ENCODE results near the gene ANKRD6.

The ANKRD6 gene

DNA sequence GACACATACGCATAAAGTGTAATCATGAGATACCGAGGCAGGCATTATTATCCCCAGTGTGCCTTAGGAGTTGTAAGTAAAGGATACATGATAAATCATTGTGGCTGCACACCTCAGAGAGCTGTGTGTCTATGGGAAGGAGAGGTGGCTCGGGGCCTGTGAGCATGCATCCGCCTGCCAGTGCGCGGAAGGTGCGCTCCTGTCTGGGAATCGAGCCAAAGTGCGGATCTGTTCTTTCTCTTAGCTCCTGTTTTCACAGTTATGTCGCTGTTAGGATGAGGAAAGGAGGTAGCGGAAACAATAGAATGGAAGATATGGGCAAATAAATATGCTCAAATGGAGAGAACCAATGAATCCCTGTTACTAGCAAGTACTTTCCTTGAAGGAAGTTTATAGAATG, 98.0 kb downstream of the ANKRD6 start:
- Histone ChIP-seq H3K4me3 (ENCODE audit: low read length) (no peak overlapping the region), H3K27ac (ENCODE audit: low read depth, low read length) (no peak overlapping the region), H3K9ac (ENCODE audit: low read length) (no peak overlapping the region), H3K4me1 (ENCODE audit: control insufficient read depth, insufficient read depth, low read length) (peaks cover 3% of the 10 kb centered on the region), H3K36me3 (ENCODE audit: control insufficient read depth, insufficient read depth, low read length) (no peaks in the 10 kb centered on the region), H3K27me3 (ENCODE audit: control insufficient read depth, insufficient read depth, low read length) (no peaks in the 10 kb centered on the region)

DNA sequence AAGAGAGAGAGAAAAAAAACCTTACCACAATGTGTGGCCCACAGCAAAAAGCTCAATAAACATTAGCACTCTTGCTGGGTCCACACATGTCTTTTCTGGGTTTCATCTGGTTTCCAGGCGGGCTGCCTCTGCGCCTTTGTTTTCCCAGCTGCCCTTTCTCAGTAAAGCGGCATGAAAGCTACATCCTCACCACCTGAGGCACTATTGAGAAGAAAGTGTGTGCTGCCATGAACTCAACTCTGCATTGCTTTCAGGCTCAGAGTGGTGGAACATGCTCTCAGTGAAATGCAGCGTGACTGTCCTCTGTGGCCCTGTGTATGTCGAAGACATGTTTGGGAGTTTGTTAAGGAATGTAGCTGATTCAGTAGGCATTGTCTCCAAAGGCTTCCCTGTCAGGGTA, 103.3 kb downstream of the ANKRD6 start:
- Histone ChIP-seq H3K4me3 (ENCODE audit: low read length) (no peak overlapping the region), H3K27me3 (ENCODE audit: control insufficient read depth, insufficient read depth, low read length) (no peaks in the 10 kb centered on the region), H3K4me1 (ENCODE audit: control insufficient read depth, insufficient read depth, low read length) (peaks cover 3% of the 10 kb centered on the region), H3K27ac (ENCODE audit: low read depth, low read length) (no peak overlapping the region), H3K9ac (ENCODE audit: low read length) (no peak overlapping the region), H3K36me3 (ENCODE audit: control insufficient read depth, insufficient read depth, low read length) (no peaks in the 10 kb centered on the region)

DNA sequence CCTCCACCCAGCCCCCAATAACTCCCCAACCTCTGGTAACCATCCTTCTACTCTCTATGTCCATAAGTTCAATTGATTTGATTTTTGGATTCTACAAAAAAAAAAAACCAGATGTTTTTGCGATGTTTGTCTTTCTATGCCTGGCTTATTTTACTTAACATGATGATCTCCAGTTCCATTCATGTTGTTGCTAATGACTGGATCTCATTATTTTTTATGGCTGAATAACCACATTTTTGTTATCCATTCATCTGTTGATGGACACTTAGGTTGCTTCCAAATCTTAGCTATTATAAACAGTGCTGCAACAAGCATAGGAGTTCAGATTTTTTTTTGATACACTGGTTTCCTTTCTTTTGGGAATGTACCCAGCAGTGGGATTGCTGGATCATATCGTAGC, 106.8 kb downstream of the ANKRD6 start:
- no peak overlapping the region for H3K9ac ChIP-seq (ENCODE audit: low read length)
- H3K27ac ChIP-seq (ENCODE audit: low read depth, low read length) = no peak overlapping the region

DNA sequence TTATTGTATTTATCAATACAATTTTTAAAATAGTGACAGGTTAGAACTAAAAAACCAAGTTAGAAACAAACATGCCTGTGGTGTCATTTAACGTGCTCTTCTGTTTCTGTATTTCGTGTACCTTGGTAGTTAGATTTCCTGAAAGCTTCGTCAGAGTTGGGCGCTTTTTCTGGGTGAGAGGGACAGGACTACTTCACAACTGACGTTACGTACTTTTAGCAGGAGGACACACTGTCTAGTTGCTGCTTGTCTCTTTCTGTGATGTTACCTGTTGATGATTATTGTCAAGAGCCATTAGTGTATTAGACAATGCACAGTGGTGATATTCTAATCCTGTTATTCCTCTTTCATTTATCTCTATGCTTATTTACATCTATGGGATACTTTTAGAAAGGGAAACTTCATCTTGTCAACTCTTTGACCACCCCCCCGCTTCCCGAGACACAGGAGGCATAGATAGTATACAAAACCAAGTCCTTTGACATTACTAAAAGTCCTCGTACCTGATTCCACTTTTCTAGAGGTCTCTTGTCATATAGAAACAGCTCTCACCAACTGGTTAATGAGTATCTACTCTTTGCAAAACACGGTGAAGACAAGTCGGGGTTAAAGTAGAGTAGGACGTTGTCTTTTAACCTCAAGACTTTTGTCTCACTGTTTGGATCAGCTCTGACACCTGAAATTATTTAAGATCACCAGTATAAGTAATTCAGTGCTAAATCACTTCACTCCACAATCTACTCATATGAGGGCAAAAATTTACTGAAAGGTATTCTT, 109.3 kb downstream of the ANKRD6 start:
- H3K27me3 ChIP-seq (ENCODE audit: control insufficient read depth, insufficient read depth, low read length) = no peaks in the 10 kb centered on the region
- no peaks in the 10 kb centered on the region for H3K4me1 ChIP-seq (ENCODE audit: control insufficient read depth, insufficient read depth, low read length)
- no peaks in the 10 kb centered on the region for H3K36me3 ChIP-seq (ENCODE audit: control insufficient read depth, insufficient read depth, low read length)
- no peak overlapping the region for H3K27ac ChIP-seq (ENCODE audit: low read depth, low read length)
- no peak overlapping the region for H3K4me3 ChIP-seq (ENCODE audit: low read length)
- no peak overlapping the region for H3K9ac ChIP-seq (ENCODE audit: low read length)

More for the DNA sequence above, 106.8 kb downstream of the ANKRD6 start:
- Histone ChIP-seq H3K4me1 (ENCODE audit: control insufficient read depth, insufficient read depth, low read length) (no peaks in the 10 kb centered on the region), H3K4me3 (ENCODE audit: low read length) (no peak overlapping the region), H3K27me3 (ENCODE audit: control insufficient read depth, insufficient read depth, low read length) (no peaks in the 10 kb centered on the region), H3K36me3 (ENCODE audit: control insufficient read depth, insufficient read depth, low read length) (no peaks in the 10 kb centered on the region)

DNA sequence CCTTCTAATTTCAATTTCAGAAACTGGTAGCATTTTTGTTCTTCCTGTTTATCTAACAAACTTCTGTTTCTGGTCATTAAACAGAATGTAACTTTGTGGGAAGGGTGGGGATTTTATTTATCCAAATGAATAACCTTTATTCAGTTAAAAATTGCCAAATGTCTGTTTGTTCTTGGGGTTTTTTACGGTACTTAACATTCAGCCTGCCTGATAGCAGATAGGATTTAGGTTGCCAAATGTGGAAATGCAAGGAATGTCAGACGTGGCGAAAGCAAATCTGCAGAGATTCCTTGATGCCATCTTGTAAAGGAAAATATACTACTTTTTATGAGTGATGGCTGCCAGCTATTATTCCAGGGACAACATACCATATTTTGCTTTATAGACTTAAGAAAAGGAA, 109.9 kb downstream of the ANKRD6 start:
- Histone ChIP-seq H3K4me1 (ENCODE audit: control insufficient read depth, insufficient read depth, low read length) (no peaks in the 10 kb centered on the region), H3K9ac (ENCODE audit: low read length) (no peak overlapping the region), H3K36me3 (ENCODE audit: control insufficient read depth, insufficient read depth, low read length) (no peaks in the 10 kb centered on the region), H3K27ac (ENCODE audit: low read depth, low read length) (no peak overlapping the region), H3K4me3 (ENCODE audit: low read length) (no peak overlapping the region), H3K27me3 (ENCODE audit: control insufficient read depth, insufficient read depth, low read length) (no peaks in the 10 kb centered on the region)

DNA sequence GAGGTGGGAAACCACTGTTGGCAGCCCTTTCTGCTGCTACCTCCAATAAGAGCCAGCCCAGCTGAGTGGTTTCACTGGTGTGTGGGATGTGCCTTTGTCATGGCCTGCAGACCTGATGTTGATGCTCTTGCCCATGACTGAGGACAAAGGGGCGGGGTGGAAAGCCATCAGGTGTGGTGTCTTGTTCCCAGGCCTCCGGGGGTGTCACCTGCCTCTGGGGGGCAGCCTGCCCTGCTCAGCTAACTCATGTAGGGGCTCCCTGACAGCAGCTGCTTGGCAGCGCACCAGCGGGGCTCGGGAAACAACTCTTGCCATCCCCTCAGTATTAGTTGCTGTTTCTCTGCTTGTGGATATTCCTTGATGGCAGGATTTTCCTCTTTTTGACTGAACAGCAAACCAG, 114.3 kb downstream of the ANKRD6 start:
- Histone ChIP-seq H3K36me3 (ENCODE audit: control insufficient read depth, insufficient read depth, low read length) (no peaks in the 10 kb centered on the region), H3K27me3 (ENCODE audit: control insufficient read depth, insufficient read depth, low read length) (no peaks in the 10 kb centered on the region), H3K27ac (ENCODE audit: low read depth, low read length) (no peak overlapping the region), H3K9ac (ENCODE audit: low read length) (no peak overlapping the region), H3K4me1 (ENCODE audit: control insufficient read depth, insufficient read depth, low read length) (no peaks in the 10 kb centered on the region), H3K4me3 (ENCODE audit: low read length) (no peak overlapping the region)

DNA sequence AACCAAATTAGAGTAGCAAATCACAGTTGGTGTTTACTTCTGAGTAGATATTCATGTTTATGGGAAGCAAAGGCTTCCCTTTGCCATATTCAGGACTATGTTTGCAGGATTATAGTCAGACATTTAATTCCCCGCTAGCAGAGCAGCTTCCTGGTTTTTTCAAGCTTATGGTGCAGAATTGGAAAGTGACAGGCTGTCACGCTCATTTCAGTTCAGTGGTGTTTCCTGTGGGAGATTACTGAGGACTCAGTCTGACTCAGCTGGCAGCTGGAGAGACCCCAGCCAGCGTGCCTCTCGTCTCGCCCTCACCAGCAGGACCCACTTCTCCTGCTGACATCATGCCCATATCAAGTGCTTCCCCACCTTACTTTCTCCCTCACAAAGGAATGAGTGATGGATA, 120.5 kb downstream of the ANKRD6 start:
- Histone ChIP-seq H3K4me3 (ENCODE audit: low read length) (no peak overlapping the region), H3K27me3 (ENCODE audit: control insufficient read depth, insufficient read depth, low read length) (no peaks in the 10 kb centered on the region), H3K27ac (ENCODE audit: low read depth, low read length) (no peak overlapping the region), H3K9ac (ENCODE audit: low read length) (no peak overlapping the region), H3K4me1 (ENCODE audit: control insufficient read depth, insufficient read depth, low read length) (no peaks in the 10 kb centered on the region), H3K36me3 (ENCODE audit: control insufficient read depth, insufficient read depth, low read length) (no peaks in the 10 kb centered on the region)

DNA sequence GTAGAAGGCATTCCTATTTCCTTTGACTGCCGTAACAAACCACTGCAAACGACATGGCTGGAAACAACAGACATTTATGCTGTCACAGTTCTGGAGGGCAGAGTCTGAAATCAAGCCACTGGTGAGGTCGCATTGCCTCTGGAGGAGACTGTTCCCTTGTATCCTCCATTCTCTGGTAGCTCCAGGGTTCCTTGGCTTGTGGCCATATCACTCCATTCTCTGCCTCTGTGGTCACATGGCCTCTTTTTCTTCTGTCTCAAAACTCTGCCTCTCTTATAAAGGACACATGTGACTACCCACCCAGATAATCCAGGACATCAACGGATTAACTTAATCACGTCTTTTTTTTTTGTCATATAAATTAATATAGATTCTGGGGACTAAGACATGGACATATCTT, 121.2 kb downstream of the ANKRD6 start:
- Histone ChIP-seq H3K4me3 (ENCODE audit: low read length) (no peak overlapping the region), H3K36me3 (ENCODE audit: control insufficient read depth, insufficient read depth, low read length) (no peaks in the 10 kb centered on the region), H3K27me3 (ENCODE audit: control insufficient read depth, insufficient read depth, low read length) (no peaks in the 10 kb centered on the region), H3K9ac (ENCODE audit: low read length) (no peak overlapping the region), H3K27ac (ENCODE audit: low read depth, low read length) (no peak overlapping the region), H3K4me1 (ENCODE audit: control insufficient read depth, insufficient read depth, low read length) (no peaks in the 10 kb centered on the region)

DNA sequence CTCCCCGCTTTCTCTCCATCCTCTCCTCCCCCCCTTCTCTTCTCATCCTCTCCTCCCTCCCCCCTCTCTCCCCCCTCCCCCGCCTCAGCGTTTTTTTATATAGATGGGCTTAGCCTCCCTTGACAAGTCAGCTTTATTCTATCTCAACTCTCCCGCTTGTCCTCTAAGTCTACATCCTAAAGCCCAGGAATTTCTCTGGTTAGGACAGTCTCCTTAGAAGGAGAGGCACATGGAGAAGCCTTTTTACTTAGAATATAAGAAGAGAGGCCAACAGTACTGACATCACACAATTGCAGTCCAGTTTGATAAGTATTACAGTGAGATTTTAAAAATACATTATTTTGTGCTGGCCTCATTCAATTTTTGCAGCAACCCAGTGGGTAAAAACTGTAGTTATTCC, 122.1 kb downstream of the ANKRD6 start:
- no peaks in the 10 kb centered on the region for H3K4me1 ChIP-seq (ENCODE audit: control insufficient read depth, insufficient read depth, low read length)
- no peak overlapping the region for H3K27ac ChIP-seq (ENCODE audit: low read depth, low read length)
- no peaks in the 10 kb centered on the region for H3K27me3 ChIP-seq (ENCODE audit: control insufficient read depth, insufficient read depth, low read length)
- H3K9ac ChIP-seq (ENCODE audit: low read length) = no peak overlapping the region
- H3K36me3 ChIP-seq (ENCODE audit: control insufficient read depth, insufficient read depth, low read length) = no peaks in the 10 kb centered on the region
- H3K4me3 ChIP-seq (ENCODE audit: low read length) = no peak overlapping the region

DNA sequence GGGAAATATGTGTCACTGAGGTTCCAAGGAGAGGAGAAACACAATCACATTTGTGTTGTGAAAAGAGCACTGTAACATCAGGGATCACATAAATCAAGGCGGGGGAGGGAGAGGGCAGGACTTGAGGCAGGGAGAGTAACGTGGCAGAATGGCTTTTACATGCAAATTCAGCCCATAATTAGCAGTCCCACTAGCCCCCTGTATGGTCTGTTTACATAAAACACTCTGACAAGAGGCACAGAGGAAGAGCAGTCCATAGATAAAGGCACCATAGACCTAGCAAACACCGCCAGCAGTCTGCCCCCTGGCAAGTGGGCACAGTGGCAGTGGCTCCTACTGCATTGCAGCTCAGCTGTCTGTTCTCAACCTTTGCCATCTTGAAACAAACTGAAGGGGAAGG, 122.9 kb downstream of the ANKRD6 start:
- no peak overlapping the region for H3K27ac ChIP-seq (ENCODE audit: low read depth, low read length)
- no peak overlapping the region for H3K4me3 ChIP-seq (ENCODE audit: low read length)
- H3K9ac ChIP-seq (ENCODE audit: low read length) = no peak overlapping the region
- H3K36me3 ChIP-seq (ENCODE audit: control insufficient read depth, insufficient read depth, low read length) = no peaks in the 10 kb centered on the region
- H3K27me3 ChIP-seq (ENCODE audit: control insufficient read depth, insufficient read depth, low read length) = no peaks in the 10 kb centered on the region
- H3K4me1 ChIP-seq (ENCODE audit: control insufficient read depth, insufficient read depth, low read length) = no peaks in the 10 kb centered on the region

DNA sequence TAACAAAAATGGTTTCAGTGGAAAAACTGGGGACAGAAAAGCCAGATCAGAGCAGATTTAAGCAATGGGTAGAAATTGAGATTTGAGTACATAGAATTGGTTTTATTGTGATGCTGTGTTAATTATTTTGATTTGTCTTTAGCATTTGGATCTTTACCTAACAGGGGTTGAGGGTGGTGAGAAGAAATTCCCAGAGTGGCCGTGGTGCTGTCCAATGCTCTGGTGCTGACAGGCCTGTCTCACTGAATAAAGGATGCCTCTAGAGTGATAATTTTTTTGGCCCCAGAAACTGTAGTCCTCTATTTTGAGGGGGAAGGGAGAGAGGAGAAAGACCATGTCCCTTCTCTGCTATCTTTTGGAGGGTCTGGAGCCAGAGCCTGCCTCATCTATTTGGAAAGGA, 126.5 kb downstream of the ANKRD6 start:
- H3K27me3 ChIP-seq (ENCODE audit: control insufficient read depth, insufficient read depth, low read length) = no peaks in the 10 kb centered on the region
- no peaks in the 10 kb centered on the region for H3K36me3 ChIP-seq (ENCODE audit: control insufficient read depth, insufficient read depth, low read length)
- no peak overlapping the region for H3K9ac ChIP-seq (ENCODE audit: low read length)
- no peak overlapping the region for H3K4me3 ChIP-seq (ENCODE audit: low read length)
- no peaks in the 10 kb centered on the region for H3K4me1 ChIP-seq (ENCODE audit: control insufficient read depth, insufficient read depth, low read length)
- H3K27ac ChIP-seq (ENCODE audit: low read depth, low read length) = no peak overlapping the region

DNA sequence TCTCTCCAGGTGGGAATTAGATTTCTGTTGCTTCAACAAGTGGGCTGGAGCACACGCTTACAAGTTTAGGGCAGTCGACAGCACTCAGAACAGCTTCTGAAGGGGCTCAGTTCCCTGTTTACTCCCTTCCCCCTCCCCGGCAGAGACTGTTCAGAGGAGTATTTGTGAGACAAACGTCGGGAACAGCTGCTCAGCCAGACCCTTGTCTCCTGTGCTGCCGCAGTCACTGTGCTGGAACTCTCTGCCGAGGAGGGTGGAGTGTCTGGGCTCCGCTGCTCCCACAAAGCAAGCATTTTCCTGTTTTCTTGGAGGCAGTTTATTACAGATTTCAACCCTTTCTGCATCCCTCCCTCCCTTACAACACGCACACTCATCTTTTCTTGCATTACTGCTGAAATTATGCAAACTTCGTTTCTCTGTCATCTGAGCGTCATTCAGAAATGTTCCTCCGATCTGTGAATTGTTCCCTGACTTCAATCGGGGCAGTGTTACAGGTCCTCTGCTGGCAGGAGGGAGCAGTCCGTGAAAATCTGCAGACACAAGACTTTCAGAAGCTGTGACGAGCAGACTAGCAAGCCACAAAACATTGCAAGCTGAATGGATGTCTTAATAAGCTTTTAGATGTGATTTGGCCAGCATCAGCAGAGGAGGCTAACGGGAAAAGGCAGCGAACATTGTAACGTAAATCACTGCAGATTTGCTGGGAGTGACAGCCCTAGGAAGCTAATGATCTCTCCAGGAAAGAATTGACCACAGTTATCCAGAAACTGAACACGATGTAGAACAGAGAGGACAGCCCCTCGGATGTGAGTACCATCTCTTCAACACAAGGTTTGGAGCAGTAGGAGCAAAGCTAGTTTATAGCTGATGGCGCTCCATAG, 129.4 kb downstream of the ANKRD6 start:
- Histone ChIP-seq H3K4me3 (ENCODE audit: low read length) (peak overlapping the region; percentile 30), H3K36me3 (ENCODE audit: control insufficient read depth, insufficient read depth, low read length) (no peaks in the 10 kb centered on the region), H3K27me3 (ENCODE audit: control insufficient read depth, insufficient read depth, low read length) (no peaks in the 10 kb centered on the region), H3K9ac (ENCODE audit: low read length) (no peak overlapping the region), H3K4me1 (ENCODE audit: control insufficient read depth, insufficient read depth, low read length) (no peaks in the 10 kb centered on the region), H3K27ac (ENCODE audit: low read depth, low read length) (no peak overlapping the region)
